Measurements from ENCODE around the gene TMPRSS7. TPM values are rescaled to one million over a fixed set of nuclear protein-coding genes. Genes with fewer than 3 reads are reported as not detected.

Gene TMPRSS7
- total and polyA plus RNA-seq, 7 donors, result under 0.01 TPM; not detected in 6

- intact Hi-C loops (cut with DNase I), result no loop called here
- TF ChIP-seq POLR2A (IDR thresholded peaks at IDR 0.05) (no peak), EP300 (IDR thresholded peaks at IDR 0.05) (no peak), CTCF (IDR thresholded peaks at IDR 0.05) (no peak), POLR2AphosphoS5 (IDR thresholded peaks at IDR 0.05) (no peak)
- 95 to 96% methylated on average over 4 of the region's 4 CpGs for WGBS, 2 donors
Measured at GRCh38 chr3:112018712-112019111, 15.8 kb upstream of the TMPRSS7 start.

GRCh38 chr3:112019716-112020115 is 14.8 kb upstream of the TMPRSS7 start:
- Histone ChIP-seq H3K4me3 (no peak overlapping the region), H3K4me1 (no peaks in the 10 kb centered on the region), H3K36me3 (no peaks in the 10 kb centered on the region), H3K27me3 (no peaks in the 10 kb centered on the region), H3K9me3 (no peaks in the 10 kb centered on the region), H3K27ac (no peak overlapping the region)
- no peak for DNase-seq
- WGBS, 2 donors, result 88% methylated on average over 1 of the region's 1 CpG
- intact Hi-C loops (cut with DNase I), result no loop called here
- TF ChIP-seq CTCF (IDR thresholded peaks at IDR 0.05) (no peak), EP300 (IDR thresholded peaks at IDR 0.05) (no peak), POLR2A (IDR thresholded peaks at IDR 0.05) (no peak), POLR2AphosphoS5 (IDR thresholded peaks at IDR 0.05) (no peak)

More at GRCh38 chr3:112018712-112019111, 15.8 kb upstream of the TMPRSS7 start:
- Histone ChIP-seq H3K27ac (no peak overlapping the region), H3K9me3 (no peaks in the 10 kb centered on the region), H3K4me3 (no peak overlapping the region), H3K36me3 (no peaks in the 10 kb centered on the region), H3K4me1 (no peaks in the 10 kb centered on the region), H3K27me3 (no peaks in the 10 kb centered on the region)
- no peak for DNase-seq

GRCh38 chr3:112020674-112021085 is 13.9 kb upstream of the TMPRSS7 start:
- no peaks in the 10 kb centered on the region for H3K9me3 ChIP-seq
- H3K27ac ChIP-seq, result no peak overlapping the region
- WGBS, 2 donors, result 84 to 93% methylated on average over 1 of the region's 1 CpG
- intact Hi-C loops (cut with DNase I), result no loop called here
- H3K4me3 ChIP-seq, result no peak overlapping the region
- no peaks in the 10 kb centered on the region for H3K27me3 ChIP-seq
- no peak for DNase-seq
- H3K36me3 ChIP-seq, result no peaks in the 10 kb centered on the region
- H3K4me1 ChIP-seq, result no peaks in the 10 kb centered on the region
- TF ChIP-seq POLR2AphosphoS5 (IDR thresholded peaks at IDR 0.05) (no peak), CTCF (IDR thresholded peaks at IDR 0.05) (no peak), POLR2A (IDR thresholded peaks at IDR 0.05) (no peak), EP300 (IDR thresholded peaks at IDR 0.05) (no peak)

GRCh38 chr3:112027142-112027541 is 7.4 kb upstream of the TMPRSS7 start:
- intact Hi-C loops (cut with DNase I), result no loop called here
- 91 to 96% methylated on average over 4 of the region's 4 CpGs for WGBS, 2 donors
- DNase-seq, result no peak

More at GRCh38 chr3:112027142-112027541, 7.4 kb upstream of the TMPRSS7 start:
- no peaks in the 10 kb centered on the region for H3K9me3 ChIP-seq
- no peaks in the 10 kb centered on the region for H3K36me3 ChIP-seq
- no peak for TF ChIP-seq POLR2A (IDR thresholded peaks at IDR 0.05)
- TF ChIP-seq POLR2AphosphoS5 (IDR thresholded peaks at IDR 0.05), result no peak
- TF ChIP-seq EP300 (IDR thresholded peaks at IDR 0.05), result no peak
- TF ChIP-seq CTCF (IDR thresholded peaks at IDR 0.05), result no peak
- H3K4me1 ChIP-seq, result no peaks in the 10 kb centered on the region
- H3K4me3 ChIP-seq, result no peak overlapping the region
- no peaks in the 10 kb centered on the region for H3K27me3 ChIP-seq
- H3K27ac ChIP-seq, result no peak overlapping the region
